HEK293T (cell line): ENCODE results near the gene GADD45A.

Experiments used
- CTCF ChIA-PET: fragments of 350-600 bp; formaldehyde crosslinking; extraction: SDS; loops from one replicate; lab custom pipeline; 2021; ENCODE audit warnings: antibody characterized with exemption, inconsistent platforms; lab: Yijun Ruan, JAX
- POLR2A ChIA-PET: fragments of 350-600 bp; formaldehyde crosslinking; extraction: SDS; loops from one replicate; lab custom pipeline; 2020; ENCODE audit warnings: antibody characterized with exemption, inconsistent platforms; lab: Yijun Ruan, JAX
- DNase-seq: peaks from one replicate; pipeline ENCODE4 v3.0.0; 2012; ENCODE audit warnings: mixed read lengths; ENCODE audit errors: extremely low spot score
- ARNT ChIP-seq: fragments of 450-650 bp; IDR thresholded peaks from 2 replicates; pipeline ENCODE4 v1.6.1; 2017; ENCODE audit warnings: mild to moderate bottlenecking
- BHLHE40 ChIP-seq: fragments of 450-650 bp; IDR thresholded peaks from 2 replicates; pipeline ENCODE4 v1.6.1; 2016; ENCODE audit warnings: mild to moderate bottlenecking, moderate library complexity, borderline replicate concordance
- CTBP1 ChIP-seq: fragments of 450-650 bp; IDR thresholded peaks from 2 replicates; pipeline ENCODE4 v1.6.1; 2016; ENCODE audit warnings: borderline replicate concordance
- ELF4 ChIP-seq: fragments of 450-650 bp; IDR thresholded peaks from 2 replicates; pipeline ENCODE4 v1.6.1; 2017; ENCODE audit warnings: antibody characterized with exemption
- FOXA1 ChIP-seq: fragments of 450-650 bp; IDR thresholded peaks from 2 replicates; pipeline ENCODE4 v1.6.1; 2016; ENCODE audit warnings: mild to moderate bottlenecking
- FOXK2 ChIP-seq: fragments of 450-650 bp; IDR thresholded peaks from 2 replicates; pipeline ENCODE4 v1.6.1; 2016; ENCODE audit warnings: mild to moderate bottlenecking
- FOXM1 ChIP-seq: fragments of 450-650 bp; IDR thresholded peaks from 2 replicates; pipeline ENCODE4 v1.6.1; 2017; ENCODE audit warnings: mild to moderate bottlenecking, borderline replicate concordance
- HDGF ChIP-seq: fragments of 450-650 bp; IDR thresholded peaks from 2 replicates; pipeline ENCODE4 v1.6.1; 2017; ENCODE audit warnings: antibody characterized with exemption, borderline replicate concordance
- L3MBTL2 ChIP-seq: fragments of 450-650 bp; conservative IDR thresholded peaks from 2 replicates; pipeline ENCODE4 v1.6.1; 2016; ENCODE audit warnings: mild to moderate bottlenecking
- LEF1 ChIP-seq: fragments of 450-650 bp; IDR thresholded peaks from 2 replicates; pipeline ENCODE4 v1.6.1; 2017; ENCODE audit warnings: mild to moderate bottlenecking, borderline replicate concordance
- NFRKB ChIP-seq: fragments of 450-650 bp; IDR thresholded peaks from 2 replicates; pipeline ENCODE4 v1.6.1; 2016; ENCODE audit warnings: mild to moderate bottlenecking, moderate library complexity
- SP1 ChIP-seq: fragments of 450-650 bp; IDR thresholded peaks from 2 replicates; pipeline ENCODE4 v1.6.1; 2017
- SUZ12 ChIP-seq: fragments of 450-650 bp; IDR thresholded peaks from 2 replicates; pipeline ENCODE4 v1.6.1; 2016; ENCODE audit warnings: mild to moderate bottlenecking
- TARDBP ChIP-seq: fragments of 450-650 bp; IDR thresholded peaks from 2 replicates; pipeline ENCODE4 v1.6.1; 2016
- ZNF384 ChIP-seq: fragments of 450-650 bp; IDR thresholded peaks from 2 replicates; pipeline ENCODE4 v1.6.1; 2016
- TF ChIP-seq, protein P1 (sequence below): fragments of 450-650 bp; IDR thresholded peaks from 2 replicates; pipeline ENCODE4 v1.6.1; 2016

The GADD45A gene

DNA sequence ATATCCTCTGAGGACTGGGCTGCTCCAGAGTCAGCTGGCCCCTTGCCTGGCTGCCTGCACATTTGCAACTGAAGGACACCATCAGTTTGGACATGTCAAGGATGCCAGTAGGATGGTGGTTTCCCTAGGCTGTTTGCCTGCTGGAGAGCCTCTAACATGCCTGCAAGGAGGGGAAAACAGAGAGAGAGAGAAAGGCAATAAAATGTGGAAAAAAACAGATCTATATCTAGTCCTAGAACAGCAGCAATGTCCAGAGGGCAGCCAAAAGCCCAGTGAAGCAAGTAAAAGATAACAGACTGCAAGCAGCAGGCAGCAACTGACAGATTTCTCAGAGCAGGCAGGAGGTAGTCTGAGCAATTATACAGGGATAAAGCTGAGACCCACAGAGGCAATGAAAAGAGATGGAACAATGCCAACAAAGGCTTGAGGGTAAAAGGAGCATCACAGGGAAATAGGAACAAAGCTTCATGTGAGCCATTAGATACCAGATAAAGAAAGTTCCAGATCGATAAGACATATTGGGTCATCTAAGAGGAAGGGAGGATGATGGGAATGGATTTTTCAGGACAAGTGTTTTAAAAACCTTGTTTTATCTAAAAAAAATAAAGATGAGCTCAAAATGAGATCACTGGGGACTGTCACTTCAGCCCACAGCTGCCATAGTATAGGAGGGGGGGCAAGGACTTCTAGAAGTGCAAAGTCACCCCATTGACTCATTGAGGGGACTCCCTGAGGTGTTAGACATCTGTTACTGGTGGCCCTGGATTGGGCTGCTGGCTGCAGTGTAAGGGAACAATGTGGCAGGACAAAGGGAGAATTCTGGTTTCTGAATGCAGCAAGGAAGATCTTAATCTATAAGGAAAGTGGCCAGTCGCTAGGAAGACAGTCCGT is 38.6 kb upstream of the GADD45A start:
- ChIA-PET CTCF (interaction anchor here (0.5 to 1.9 kb wide), 2 partner anchors 114 to 648 kb away, joined by 3 to 9 read pairs; no protein-coding TSS in a partner anchor), POLR2A (interaction anchor here (2.0 kb wide), 1 partner anchor 39 kb away, joined by 15 read pairs; the partner anchor contains the start of gene GADD45A)
- DNase-seq: peak; percentile 52
- TF ChIP-seq CTBP1 (0 out of 2 replicates have a peak, but pooled peaks have one; percentile 50), ZNF384 (peak; percentile 33; the same call in 1 of the 2 replicates), FOXA1 (no peak)

DNA sequence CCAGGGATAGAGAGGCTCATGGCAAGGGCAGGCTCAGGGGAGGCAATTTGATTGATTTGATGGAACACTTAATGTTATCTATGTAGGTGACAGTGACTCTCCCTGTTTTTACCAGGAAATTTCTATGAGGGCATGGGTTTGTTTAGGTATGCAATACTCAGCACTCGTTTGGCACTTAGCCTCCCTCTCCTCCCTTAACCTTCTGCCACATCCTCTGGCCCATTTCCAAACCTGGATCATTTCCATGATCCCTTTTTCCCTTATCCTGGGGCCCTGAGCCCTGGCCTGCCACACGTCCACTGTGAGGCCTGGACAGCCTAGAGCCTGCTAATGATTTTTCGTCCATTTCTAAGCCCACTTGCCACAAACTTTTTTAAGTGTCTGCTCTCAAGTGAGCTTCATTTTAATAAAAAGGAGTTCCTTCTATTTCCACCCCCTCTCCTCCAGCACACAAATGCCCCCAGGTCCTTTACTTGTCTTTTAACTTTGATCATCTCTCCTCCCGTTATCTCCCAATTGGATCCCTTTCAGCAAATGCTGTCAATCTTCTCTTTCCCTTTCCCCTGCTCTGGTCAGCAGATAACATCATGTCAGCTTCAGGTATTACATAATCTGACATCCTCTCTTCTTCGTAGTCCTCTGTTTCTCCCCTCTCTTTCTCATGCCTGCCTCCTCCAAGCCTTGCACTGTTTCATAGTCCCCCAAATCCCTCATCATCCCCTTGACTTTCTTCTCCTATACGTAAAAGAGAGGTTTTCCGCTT is 37.8 kb upstream of the GADD45A start:
- DNase-seq: no peak
- TF ChIP-seq CTBP1: no peak
- TF ChIP-seq NFRKB: no peak
- no peak for TF ChIP-seq ZNF384
- TF ChIP-seq L3MBTL2: no peak
- no peak for TF ChIP-seq LEF1
- no peak for TF ChIP-seq TARDBP
- TF ChIP-seq, protein P1, sequence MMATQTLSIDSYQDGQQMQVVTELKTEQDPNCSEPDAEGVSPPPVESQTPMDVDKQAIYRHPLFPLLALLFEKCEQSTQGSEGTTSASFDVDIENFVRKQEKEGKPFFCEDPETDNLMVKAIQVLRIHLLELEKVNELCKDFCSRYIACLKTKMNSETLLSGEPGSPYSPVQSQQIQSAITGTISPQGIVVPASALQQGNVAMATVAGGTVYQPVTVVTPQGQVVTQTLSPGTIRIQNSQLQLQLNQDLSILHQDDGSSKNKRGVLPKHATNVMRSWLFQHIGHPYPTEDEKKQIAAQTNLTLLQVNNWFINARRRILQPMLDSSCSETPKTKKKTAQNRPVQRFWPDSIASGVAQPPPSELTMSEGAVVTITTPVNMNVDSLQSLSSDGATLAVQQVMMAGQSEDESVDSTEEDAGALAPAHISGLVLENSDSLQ: peak; percentile 44; the same call in 1 of the 2 replicates
- TF ChIP-seq SUZ12: no peak
- ChIA-PET POLR2A (interaction anchor here (1.2 to 2.0 kb wide), 3 partner anchors 14 to 39 kb away, joined by 3 to 15 read pairs (median 9); partner anchors contain the start of gene GADD45A), CTCF (interaction anchor here (0.5 to 1.9 kb wide), 3 partner anchors 75 to 647 kb away, joined by 3 to 9 read pairs (median 3); no protein-coding TSS in a partner anchor)

DNA sequence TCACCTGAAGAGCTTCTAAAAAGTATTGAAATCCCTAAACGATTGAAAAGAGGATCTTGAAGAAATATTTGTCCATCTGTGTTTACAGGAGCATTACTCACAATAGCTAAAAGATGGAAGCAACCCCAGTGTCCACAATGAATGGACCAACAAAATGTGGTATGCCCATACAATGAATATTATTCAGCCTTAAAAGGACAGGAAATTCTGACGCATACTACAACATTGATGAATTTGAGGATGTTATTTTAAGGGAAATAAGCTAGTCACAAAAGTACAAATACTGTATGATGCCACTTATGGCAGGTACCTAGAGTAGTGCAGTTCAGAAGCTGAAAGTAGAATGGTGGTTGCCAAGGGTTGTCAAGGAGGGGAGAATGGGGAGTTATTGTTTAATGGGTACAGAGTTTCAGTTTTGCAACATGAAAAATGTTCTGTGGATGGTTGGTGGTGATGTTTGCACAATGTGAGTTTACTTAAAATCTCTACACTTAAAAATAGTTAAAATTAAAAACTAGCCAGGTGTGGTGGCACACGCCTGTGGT is 37.1 kb upstream of the GADD45A start:
- CTCF ChIA-PET: interaction anchor here (0.9 to 1.9 kb wide), 2 partner anchors 76 to 113 kb away, joined by 3 to 9 read pairs; no protein-coding TSS in a partner anchor
- TF ChIP-seq TARDBP (no peak), HDGF (no peak), LEF1 (no peak)
- POLR2A ChIA-PET: interaction anchor here (1.2 kb wide), 2 partner anchors 14 to 37 kb away, joined by 3 to 9 read pairs; partner anchors contain the start of gene GADD45A
- no peak for DNase-seq

DNA sequence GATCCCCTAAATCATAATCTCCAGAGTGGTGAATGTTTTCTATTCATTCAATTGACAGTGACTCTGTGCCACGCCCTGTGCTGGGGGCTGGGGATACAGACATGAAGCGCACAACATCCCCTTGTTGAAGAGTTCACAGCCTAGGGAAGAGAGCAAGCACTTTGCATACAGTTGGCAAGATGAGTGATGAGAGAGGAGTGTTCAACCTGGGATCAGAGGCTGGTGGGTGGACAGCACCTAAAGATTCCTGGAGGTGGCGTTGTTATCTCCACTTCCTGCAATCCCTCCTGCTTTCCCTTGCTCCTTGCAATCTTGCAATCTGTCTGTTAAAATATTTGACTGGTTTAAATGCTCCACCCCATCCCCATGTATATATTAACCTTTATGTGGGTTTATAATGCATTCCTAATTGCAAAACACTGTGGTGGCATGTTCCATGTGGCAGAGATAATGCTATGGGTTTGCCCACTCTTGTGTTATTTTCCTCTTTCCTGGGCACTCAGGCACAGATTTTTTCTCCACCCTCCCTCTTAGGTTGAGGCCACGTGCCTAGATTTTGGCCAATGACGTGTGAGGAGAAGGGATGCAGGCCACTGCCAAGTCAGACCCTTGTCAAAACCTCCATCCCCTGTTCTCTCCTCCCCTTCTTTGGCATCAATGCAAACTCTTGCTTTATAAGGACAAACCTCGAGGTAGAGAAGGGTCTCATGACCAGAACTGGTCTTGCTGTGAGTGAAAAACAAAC is 36.2 kb upstream of the GADD45A start:
- POLR2A ChIA-PET: interaction anchor here (3.4 kb wide), 1 partner anchor 36 kb away, joined by 13 read pairs; the partner anchor contains the start of gene GADD45A
- TF ChIP-seq ZNF384 (no peak), SUZ12 (no peak), SP1 (no peak), HDGF (no peak), CTBP1 (no peak), FOXM1 (no peak), NFRKB (no peak), L3MBTL2 (no peak)
- TF ChIP-seq, protein P1: no peak
- CTCF ChIA-PET: interaction anchor here (1.9 kb wide), 1 partner anchor 112 kb away, joined by 9 read pairs; no protein-coding TSS in a partner anchor
- DNase-seq: no peak

DNA sequence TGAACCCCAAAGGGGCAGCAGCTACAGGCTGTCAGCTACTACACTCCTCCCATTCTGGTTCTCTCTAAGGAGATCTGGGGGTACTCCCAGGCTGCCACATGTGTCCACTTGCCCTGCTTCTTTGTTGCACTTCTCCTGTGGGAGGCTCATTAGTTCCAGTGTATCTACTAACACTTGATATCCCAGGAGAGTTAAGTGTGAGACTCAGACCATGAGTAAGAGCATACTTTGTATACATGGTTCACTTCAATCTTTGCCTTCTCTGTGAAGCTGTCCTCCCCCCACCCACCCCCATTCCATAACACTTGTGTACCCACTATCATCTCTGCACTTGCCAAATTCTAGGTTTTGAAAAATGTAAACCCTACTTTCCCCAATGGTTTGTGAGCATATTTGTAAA is 34.9 kb upstream of the GADD45A start:
- no peak for TF ChIP-seq TARDBP
- TF ChIP-seq ARNT: no peak
- TF ChIP-seq LEF1: no peak
- no peak for TF ChIP-seq SP1
- TF ChIP-seq FOXA1: no peak
- TF ChIP-seq CTBP1: no peak
- TF ChIP-seq, protein P1: no peak
- no peak for TF ChIP-seq SUZ12
- no peak for TF ChIP-seq HDGF
- no peak for TF ChIP-seq NFRKB
- no peak for TF ChIP-seq ELF4
- TF ChIP-seq BHLHE40: no peak
- no peak for TF ChIP-seq FOXM1
- TF ChIP-seq L3MBTL2: no peak
- no peak for TF ChIP-seq ZNF384
- no peak for TF ChIP-seq FOXK2
- POLR2A ChIA-PET: interaction anchor here (3.4 kb wide), 1 partner anchor 35 kb away, joined by 13 read pairs; the partner anchor contains the start of gene GADD45A
- DNase-seq: no peak
- CTCF ChIA-PET: interaction anchor here (1.0 kb wide), 1 partner anchor 28 kb away, joined by 3 read pairs; no protein-coding TSS in a partner anchor
